ENCODE measurements around the gene MAG. TPM values are rescaled to one million over a fixed set of nuclear protein-coding genes. Genes with fewer than 3 reads are reported as not detected.

MAG gene
- total RNA-seq, 1 experiment from 2014 or later: 0.41 TPM

GRCh38 chr19:35293363-35293739 lies 1.4 kb downstream of the MAG start:
- no peaks in the 10 kb centered on the region for H3K9me3 ChIP-seq
- intact Hi-C loops (cut with micrococcal nuclease; ENCODE audit: unreplicated experiment): no loop called here
- Mint-ChIP-seq H3K4me3 (ENCODE audit: unreplicated experiment) (no peak overlapping the region), H3K9me3 (ENCODE audit: unreplicated experiment) (no peaks in the 10 kb centered on the region), H3K27me3 (ENCODE audit: insufficient read depth, unreplicated experiment) (peaks cover 7% of the 10 kb centered on the region), H3K27ac (ENCODE audit: unreplicated experiment) (no peak overlapping the region), H3K36me3 (ENCODE audit: insufficient read depth, unreplicated experiment) (no peaks in the 10 kb centered on the region), H3K4me1 (ENCODE audit: low read depth, unreplicated experiment) (no peaks in the 10 kb centered on the region)
- DNase-seq: no peak
- peaks cover 4% of the 10 kb centered on the region; the same call in 1 of the 2 replicates for H3K4me1 ChIP-seq
- H3K27me3 ChIP-seq (replicated peaks; ENCODE audit: control insufficient read depth, insufficient read depth, low read length): no peaks in the 10 kb centered on the region; the same call in 1 of the 2 replicates
- H3K36me3 ChIP-seq (ENCODE audit: control insufficient read depth, insufficient read depth, low read length): no peaks in the 10 kb centered on the region
- CTCF ChIA-PET: no interaction called here
- no peak for TF ChIP-seq CTCF (IDR thresholded peaks at IDR 0.05; ENCODE audit: insufficient read depth in 1 of 2, low read depth in 1 of 2, low read length in 1 of 2, severe bottlenecking in 1 of 2, unreplicated experiment in 1 of 2)
- no TSS peak for BruUV-seq (replicated peaks)
- H3K4me3 ChIP-seq (ENCODE audit: low read depth, low read length): no peak overlapping the region
- POLR2A ChIA-PET: no interaction called here

GRCh38 chr19:35293808-35294207 lies 1.8 kb downstream of the MAG start:
- Histone ChIP-seq H3K36me3 (ENCODE audit: control insufficient read depth, insufficient read depth, low read length) (no peaks in the 10 kb centered on the region), H3K9me3 (no peaks in the 10 kb centered on the region), H3K4me3 (ENCODE audit: low read depth, low read length) (no peak overlapping the region), H3K4me1 (peaks cover 4% of the 10 kb centered on the region; the same call in 1 of the 2 replicates), H3K27me3 (replicated peaks; ENCODE audit: control insufficient read depth, insufficient read depth, low read length) (no peaks in the 10 kb centered on the region; the same call in 1 of the 2 replicates)
- H3K27ac Mint-ChIP-seq (ENCODE audit: unreplicated experiment): no peak overlapping the region
- DNase-seq: no peak
- intact Hi-C loops (cut with micrococcal nuclease; ENCODE audit: unreplicated experiment): no loop called here
- H3K36me3 Mint-ChIP-seq (ENCODE audit: insufficient read depth, unreplicated experiment): no peaks in the 10 kb centered on the region
- peaks cover 7% of the 10 kb centered on the region for H3K27me3 Mint-ChIP-seq (ENCODE audit: insufficient read depth, unreplicated experiment)
- CTCF ChIA-PET: no interaction called here
- POLR2A ChIA-PET: no interaction called here
- H3K9me3 Mint-ChIP-seq (ENCODE audit: unreplicated experiment): no peaks in the 10 kb centered on the region
- no peak for TF ChIP-seq CTCF (IDR thresholded peaks at IDR 0.05; ENCODE audit: insufficient read depth in 1 of 2, low read depth in 1 of 2, low read length in 1 of 2, severe bottlenecking in 1 of 2, unreplicated experiment in 1 of 2)
- BruUV-seq (replicated peaks): no TSS peak
- no peaks in the 10 kb centered on the region for H3K4me1 Mint-ChIP-seq (ENCODE audit: low read depth, unreplicated experiment)
- H3K4me3 Mint-ChIP-seq (ENCODE audit: unreplicated experiment): no peak overlapping the region

- H3K36me3 Mint-ChIP-seq (ENCODE audit: insufficient read depth, unreplicated experiment): no peaks in the 10 kb centered on the region
- POLR2A ChIA-PET: no interaction called here
These were observed 2.4 kb downstream of the MAG start for GRCh38 chr19:35294328-35294727.

More at GRCh38 chr19:35294328-35294727, 2.4 kb downstream of the MAG start:
- Histone ChIP-seq H3K36me3 (ENCODE audit: control insufficient read depth, insufficient read depth, low read length) (no peaks in the 10 kb centered on the region), H3K9me3 (no peaks in the 10 kb centered on the region), H3K27me3 (replicated peaks; ENCODE audit: control insufficient read depth, insufficient read depth, low read length) (no peaks in the 10 kb centered on the region), H3K4me3 (ENCODE audit: low read depth, low read length) (no peak overlapping the region), H3K4me1 (peaks cover 4% of the 10 kb centered on the region; the same call in 1 of the 2 replicates)
- no TSS peak for BruUV-seq (replicated peaks)
- no peak overlapping the region for H3K27ac Mint-ChIP-seq (ENCODE audit: unreplicated experiment)
- CTCF ChIA-PET: no interaction called here
- H3K4me1 Mint-ChIP-seq (ENCODE audit: low read depth, unreplicated experiment): no peaks in the 10 kb centered on the region
- no peak for TF ChIP-seq CTCF (IDR thresholded peaks at IDR 0.05; ENCODE audit: insufficient read depth in 1 of 2, low read depth in 1 of 2, low read length in 1 of 2, severe bottlenecking in 1 of 2, unreplicated experiment in 1 of 2)
- no peaks in the 10 kb centered on the region for H3K9me3 Mint-ChIP-seq (ENCODE audit: unreplicated experiment)
- no peak overlapping the region for H3K4me3 Mint-ChIP-seq (ENCODE audit: unreplicated experiment)
- peaks cover 7% of the 10 kb centered on the region for H3K27me3 Mint-ChIP-seq (ENCODE audit: insufficient read depth, unreplicated experiment)
- no peak for DNase-seq
- intact Hi-C loops (cut with micrococcal nuclease; ENCODE audit: unreplicated experiment): no loop called here
